Inflammatory macrophage (primary cell): ENCODE data around the gene PSG5.
"Not testable (repeated sequence)": the region's sequence is repeated elsewhere in the genome, so short reads cannot be mapped to it uniquely, and the experiment has no call there.

ENCODE experiments used
- DNase-seq, 2 donors: peaks; one replicate each; pipeline ENCODE4 v3.0.0-alpha.2; 2020 to 2022
- total RNA-seq, 18 experiments: gene quantifications; one replicate each; lab custom pipeline; 2026; ENCODE audit warnings: mixed read lengths in 6 of 18, inconsistent platforms in 2 of 18; lab: John Stamatoyannopoulos, UW

Gene PSG5
- total RNA-seq, result 0 to 0.33 (median 0) reads per million in 18 experiments

GRCh38 chr19:43186311-43186935, at the start of gene PSG5:
PSG5 (minus strand) TSS chr19:43186536; CDS start chr19:43186405, 131 bp downstream.
- DNase-seq, result not testable (repeated sequence)

- not testable (repeated sequence) for DNase-seq
Observed at GRCh38 chr19:43235686-43236085, 49.4 kb upstream of the PSG5 start.

GRCh38 chr19:43229315-43229714, 43.0 kb upstream of the PSG5 start:
- no peak for DNase-seq

- not testable (repeated sequence) for DNase-seq
Observed at GRCh38 chr19:43228730-43229129, 42.4 kb upstream of the PSG5 start.

GRCh38 chr19:43226986-43227385, 40.6 kb upstream of the PSG5 start:
- not testable (repeated sequence) for DNase-seq

- DNase-seq, result no peak
Observed at GRCh38 chr19:43224855-43225253, 38.5 kb upstream of the PSG5 start.

- not testable (repeated sequence) for DNase-seq
Observed at GRCh38 chr19:43224201-43224854, 38.0 kb upstream of the PSG5 start.

- not testable (repeated sequence) for DNase-seq
Observed at GRCh38 chr19:43221891-43222290, 35.6 kb upstream of the PSG5 start.

GRCh38 chr19:43219136-43219535, 32.8 kb upstream of the PSG5 start:
- DNase-seq, result not testable (repeated sequence)

GRCh38 chr19:43215881-43216280, 29.5 kb upstream of the PSG5 start:
- DNase-seq, result not testable (repeated sequence)

GRCh38 chr19:43207991-43208390, 21.7 kb upstream of the PSG5 start:
- no peak for DNase-seq

- not testable (repeated sequence) for DNase-seq
Observed at GRCh38 chr19:43207174-43207573, 20.8 kb upstream of the PSG5 start.

GRCh38 chr19:43205471-43206105, 19.3 kb upstream of the PSG5 start, which contains the start of gene PSG4:
PSG4 (minus strand) TSS chr19:43205638; CDS start chr19:43205536, 102 bp downstream.
- DNase-seq, result not testable (repeated sequence)

- not testable (repeated sequence) for DNase-seq
Observed at GRCh38 chr19:43203611-43204010, 17.3 kb upstream of the PSG5 start.

GRCh38 chr19:43201891-43202290, 15.6 kb upstream of the PSG5 start:
- not testable (repeated sequence) for DNase-seq

GRCh38 chr19:43201337-43201801, 15.0 kb upstream of the PSG5 start:
- DNase-seq, result not testable (repeated sequence)

- DNase-seq, result not testable (repeated sequence)
Observed at GRCh38 chr19:43198686-43199419, 12.5 kb upstream of the PSG5 start.

GRCh38 chr19:43197666-43198397, 11.5 kb upstream of the PSG5 start:
- DNase-seq, result not testable (repeated sequence)

- not testable (repeated sequence) for DNase-seq
Observed at GRCh38 chr19:43194397-43194796, 8.1 kb upstream of the PSG5 start.

- not testable (repeated sequence) for DNase-seq
Observed at GRCh38 chr19:43192381-43193155, 6.2 kb upstream of the PSG5 start.

GRCh38 chr19:43188092-43188491, 1.8 kb upstream of the PSG5 start:
- DNase-seq, result not testable (repeated sequence)
